GM12872 (cell line): Measurements from ENCODE around the gene UBE2E1.

Experiments
- TF ChIP-seq, protein P1 (sequence below): IDR thresholded peaks from 3 replicates; pipeline ENCODE4 v1.5.1; 2011; ENCODE audit warnings: low read depth, mild to moderate bottlenecking, low read length, moderate library complexity; ENCODE audit not compliant: insufficient read depth

Gene UBE2E1

DNA sequence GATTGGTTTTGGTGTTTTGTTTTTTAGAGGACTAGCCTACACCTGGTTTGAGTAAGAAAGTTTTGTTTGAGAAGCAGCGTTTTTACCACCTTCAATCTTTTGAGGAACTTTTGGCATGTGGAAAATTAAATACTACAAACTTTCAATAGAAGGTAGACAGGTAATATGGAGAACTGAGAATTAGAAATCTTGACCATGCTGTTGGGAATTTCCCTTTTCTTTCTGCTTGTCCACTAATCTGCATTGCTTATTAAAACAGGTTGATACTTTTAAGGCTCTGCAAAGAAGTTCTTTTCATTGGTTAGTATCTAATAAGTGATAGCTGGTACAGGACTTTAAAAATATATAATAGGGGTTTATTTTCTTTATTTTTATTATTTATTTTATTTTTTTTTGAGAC is 31.9 kb downstream of the UBE2E1 start:
- TF ChIP-seq, protein P1, sequence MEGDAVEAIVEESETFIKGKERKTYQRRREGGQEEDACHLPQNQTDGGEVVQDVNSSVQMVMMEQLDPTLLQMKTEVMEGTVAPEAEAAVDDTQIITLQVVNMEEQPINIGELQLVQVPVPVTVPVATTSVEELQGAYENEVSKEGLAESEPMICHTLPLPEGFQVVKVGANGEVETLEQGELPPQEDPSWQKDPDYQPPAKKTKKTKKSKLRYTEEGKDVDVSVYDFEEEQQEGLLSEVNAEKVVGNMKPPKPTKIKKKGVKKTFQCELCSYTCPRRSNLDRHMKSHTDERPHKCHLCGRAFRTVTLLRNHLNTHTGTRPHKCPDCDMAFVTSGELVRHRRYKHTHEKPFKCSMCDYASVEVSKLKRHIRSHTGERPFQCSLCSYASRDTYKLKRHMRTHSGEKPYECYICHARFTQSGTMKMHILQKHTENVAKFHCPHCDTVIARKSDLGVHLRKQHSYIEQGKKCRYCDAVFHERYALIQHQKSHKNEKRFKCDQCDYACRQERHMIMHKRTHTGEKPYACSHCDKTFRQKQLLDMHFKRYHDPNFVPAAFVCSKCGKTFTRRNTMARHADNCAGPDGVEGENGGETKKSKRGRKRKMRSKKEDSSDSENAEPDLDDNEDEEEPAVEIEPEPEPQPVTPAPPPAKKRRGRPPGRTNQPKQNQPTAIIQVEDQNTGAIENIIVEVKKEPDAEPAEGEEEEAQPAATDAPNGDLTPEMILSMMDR: no peak

DNA sequence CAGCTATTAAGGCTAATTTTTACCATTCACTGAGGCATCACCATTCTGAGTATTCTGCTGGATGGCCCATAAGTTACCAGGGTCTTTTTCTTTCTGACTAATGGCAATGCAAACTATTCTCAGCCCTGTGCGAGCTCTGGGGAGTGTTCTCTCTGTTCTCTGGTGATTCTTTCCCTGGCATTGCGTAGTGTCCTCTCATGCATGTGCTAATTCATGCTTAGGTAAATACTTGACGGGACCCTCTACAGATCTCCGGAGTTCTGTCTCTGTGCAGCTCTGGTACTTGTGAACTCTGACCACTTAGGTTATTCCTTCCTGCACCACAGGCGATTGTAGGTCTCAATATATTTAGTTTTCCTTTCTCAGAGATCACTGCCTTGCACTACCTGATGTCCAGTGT is 34.8 kb downstream of the UBE2E1 start:
- TF ChIP-seq, protein P1: no peak

DNA sequence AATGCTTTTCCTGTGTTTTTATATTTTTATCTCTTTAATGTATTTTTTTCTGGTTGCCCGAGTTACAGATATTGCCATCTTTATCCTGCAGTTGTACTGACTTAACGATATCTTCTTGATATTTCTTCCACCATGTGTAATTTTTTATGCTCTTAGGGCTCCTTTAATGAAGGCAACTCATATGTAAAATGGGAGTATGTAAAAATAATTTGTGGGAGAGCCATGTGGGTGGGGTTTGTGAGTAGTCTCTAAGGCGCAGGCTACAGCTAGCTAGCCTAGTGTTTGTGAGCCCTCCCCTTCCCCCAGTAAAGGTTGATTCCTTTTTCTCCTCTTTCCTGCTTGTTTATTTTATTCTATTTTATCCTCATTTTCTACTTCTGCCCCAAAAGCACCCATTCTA is 38.1 kb downstream of the UBE2E1 start:
- TF ChIP-seq, protein P1: no peak

DNA sequence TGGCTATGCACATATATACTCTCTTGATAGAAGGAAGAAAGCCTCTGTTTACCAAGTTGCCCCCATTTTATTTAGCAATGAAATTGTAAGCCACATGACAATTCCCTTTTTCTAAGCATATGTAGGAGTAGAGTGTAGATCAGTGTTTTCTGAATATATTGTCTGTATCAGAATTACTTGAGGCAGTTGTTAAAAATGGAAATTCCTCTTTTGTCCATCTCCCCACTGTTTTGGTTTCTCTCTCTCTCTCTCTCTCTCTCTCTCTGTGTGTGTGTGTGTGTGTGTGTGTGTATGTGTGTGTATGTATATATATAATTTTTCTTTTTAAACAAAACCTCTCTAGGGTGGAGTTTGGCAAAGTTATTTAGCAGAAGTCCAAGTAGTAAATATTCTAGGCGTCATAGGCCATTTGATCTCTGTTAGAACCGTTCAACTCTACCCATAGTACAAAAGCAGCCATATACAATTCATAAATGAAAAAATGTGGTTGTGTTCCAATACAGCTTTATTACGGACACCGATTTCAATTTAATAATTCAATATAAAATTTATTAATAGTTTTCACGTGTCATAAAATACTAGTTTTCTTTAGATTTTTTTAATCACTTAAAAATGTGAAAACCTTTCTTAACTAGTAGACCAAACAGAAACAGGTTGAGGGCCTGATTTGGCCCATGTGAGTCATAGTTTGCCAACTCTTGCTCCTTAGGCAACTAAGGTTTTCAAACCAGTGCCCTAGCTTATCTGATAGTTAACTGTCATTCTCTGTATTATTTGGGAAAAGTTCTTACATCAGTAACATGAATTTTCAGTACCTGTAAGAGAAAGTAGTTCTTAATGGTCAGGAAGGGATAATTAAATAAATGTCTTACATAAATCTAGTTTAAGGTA is 39.8 kb downstream of the UBE2E1 start:
- TF ChIP-seq, protein P1: no peak

DNA sequence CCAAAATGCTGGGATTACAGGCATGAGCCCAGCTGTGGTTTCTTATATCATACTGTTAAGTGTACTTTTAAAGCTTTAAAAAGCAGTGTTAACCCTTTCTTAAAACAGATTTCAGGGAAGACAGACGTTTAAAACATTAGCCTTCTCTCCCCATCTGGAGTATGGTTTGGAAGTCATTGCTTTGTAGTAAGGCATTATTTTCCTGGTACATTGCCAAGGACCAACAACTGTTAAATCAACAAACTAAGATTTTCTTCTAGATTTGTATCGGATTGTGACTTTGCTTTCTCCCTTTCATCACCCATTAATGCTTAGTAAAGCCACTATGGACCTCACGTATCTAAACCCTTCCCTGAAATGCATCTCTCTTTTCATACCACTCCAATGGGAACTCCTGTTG is 50.5 kb downstream of the UBE2E1 start:
- TF ChIP-seq, protein P1: no peak

DNA sequence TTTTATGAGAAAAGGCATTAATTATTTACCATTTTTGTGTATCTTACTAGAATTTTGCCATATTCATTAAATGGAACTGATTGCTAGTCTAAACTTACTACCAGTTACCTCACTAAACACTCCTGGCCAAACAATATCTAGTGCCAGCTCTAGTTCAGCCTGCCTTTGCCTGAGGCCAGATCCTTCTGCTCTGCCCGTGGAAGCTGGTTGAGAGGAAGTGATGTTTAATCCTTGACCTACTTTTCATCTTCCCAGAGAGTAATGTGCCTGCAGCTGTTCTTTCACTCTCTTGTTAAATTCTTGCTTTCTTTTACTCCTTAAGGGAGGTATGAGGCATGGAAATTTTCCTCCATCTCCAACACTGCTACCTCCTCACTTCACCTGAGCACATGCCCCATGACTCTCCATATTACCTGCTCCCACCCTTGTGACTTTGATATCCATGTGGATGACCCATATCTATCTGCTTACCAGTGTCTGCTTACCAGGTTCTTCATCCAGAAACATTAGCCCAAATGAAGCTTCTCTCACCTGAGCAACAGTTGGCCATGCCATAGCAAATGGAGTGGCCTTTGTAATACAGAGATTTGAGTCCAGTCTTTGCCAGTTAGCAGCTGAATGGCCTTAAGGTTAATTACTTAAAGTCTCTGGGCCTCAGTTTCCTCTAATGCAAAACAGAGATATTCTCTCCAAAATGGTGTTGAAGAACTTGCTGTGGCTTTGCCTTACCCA is 53.4 kb downstream of the UBE2E1 start:
- TF ChIP-seq, protein P1: no peak

DNA sequence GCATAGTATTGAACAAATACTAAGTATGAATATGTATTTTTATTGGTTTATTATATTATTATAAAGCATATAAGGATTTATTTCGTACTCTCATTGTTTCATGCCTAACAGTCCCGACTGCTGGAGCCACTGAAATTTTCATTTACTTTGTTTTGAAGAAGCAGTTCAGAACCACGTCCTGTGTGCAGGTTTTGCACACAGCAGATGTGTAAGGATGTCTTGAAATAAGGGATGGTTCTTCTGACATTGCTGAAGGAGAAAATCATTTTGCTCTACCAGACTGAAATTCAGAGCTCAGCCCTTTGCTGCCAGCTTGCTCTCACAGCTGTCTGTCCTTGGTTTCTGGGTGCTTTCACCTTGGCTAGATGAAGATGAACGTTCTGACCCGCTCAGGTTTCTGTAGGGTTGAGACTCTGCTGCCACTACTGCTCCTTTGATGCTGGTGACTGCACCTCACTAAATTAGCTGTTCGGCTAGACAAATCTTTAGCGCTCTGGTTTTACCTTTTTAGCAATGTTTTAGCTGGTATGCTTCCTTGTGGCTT is 54.2 kb downstream of the UBE2E1 start:
- TF ChIP-seq, protein P1: no peak
